Measurements from ENCODE around the gene ERC2.

DNA sequence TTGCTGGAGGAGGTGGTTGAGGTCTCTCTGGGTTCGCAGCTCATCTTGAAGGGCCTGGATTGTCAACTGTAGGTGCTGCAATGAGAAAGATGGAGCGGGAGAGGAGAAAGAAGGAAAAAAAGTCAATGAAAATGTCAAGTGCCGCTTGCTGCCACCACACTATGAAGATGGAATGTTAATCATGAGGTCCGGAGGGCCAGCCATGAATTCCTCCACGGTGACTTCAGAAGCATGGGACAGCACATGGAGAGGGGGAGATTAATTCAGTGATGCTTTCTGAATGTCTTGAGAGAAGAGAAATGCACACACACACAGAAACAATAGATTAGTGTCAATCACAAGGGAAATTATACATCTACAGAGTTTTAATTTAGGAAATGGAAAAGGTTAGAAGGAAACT is 171.9 kb downstream of the ERC2 start:
- TF ChIP-seq, protein P1, sequence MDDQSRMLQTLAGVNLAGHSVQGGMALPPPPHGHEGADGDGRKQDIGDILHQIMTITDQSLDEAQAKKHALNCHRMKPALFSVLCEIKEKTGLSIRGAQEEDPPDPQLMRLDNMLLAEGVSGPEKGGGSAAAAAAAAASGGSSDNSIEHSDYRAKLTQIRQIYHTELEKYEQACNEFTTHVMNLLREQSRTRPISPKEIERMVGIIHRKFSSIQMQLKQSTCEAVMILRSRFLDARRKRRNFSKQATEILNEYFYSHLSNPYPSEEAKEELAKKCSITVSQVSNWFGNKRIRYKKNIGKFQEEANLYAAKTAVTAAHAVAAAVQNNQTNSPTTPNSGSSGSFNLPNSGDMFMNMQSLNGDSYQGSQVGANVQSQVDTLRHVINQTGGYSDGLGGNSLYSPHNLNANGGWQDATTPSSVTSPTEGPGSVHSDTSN (CRISPR knock-in tag; IDR thresholded peaks at IDR 0.05): no peak
- TF ChIP-seq ZNF561 (tag by site-specific recombination; IDR thresholded peaks at IDR 0.05; ENCODE audit: borderline replicate concordance) (no peak), ZNF777 (tag by site-specific recombination; IDR thresholded peaks at IDR 0.05; ENCODE audit: borderline replicate concordance) (no peak), ZNF266 (tag by site-specific recombination; IDR thresholded peaks at IDR 0.05; ENCODE audit: low read depth) (no peak), ZNF660 (tag by site-specific recombination; IDR thresholded peaks at IDR 0.05) (no peak), SCRT1 (tag by site-specific recombination; IDR thresholded peaks at IDR 0.05; ENCODE audit: borderline replicate concordance) (no peak), KLF16 (tag by site-specific recombination; IDR thresholded peaks at IDR 0.05) (no peak), ZNF114 (tag by site-specific recombination; IDR thresholded peaks at IDR 0.05) (no peak), ZNF350 (tag by site-specific recombination; IDR thresholded peaks at IDR 0.05) (no peak)
- TF ChIP-seq, protein P2, sequence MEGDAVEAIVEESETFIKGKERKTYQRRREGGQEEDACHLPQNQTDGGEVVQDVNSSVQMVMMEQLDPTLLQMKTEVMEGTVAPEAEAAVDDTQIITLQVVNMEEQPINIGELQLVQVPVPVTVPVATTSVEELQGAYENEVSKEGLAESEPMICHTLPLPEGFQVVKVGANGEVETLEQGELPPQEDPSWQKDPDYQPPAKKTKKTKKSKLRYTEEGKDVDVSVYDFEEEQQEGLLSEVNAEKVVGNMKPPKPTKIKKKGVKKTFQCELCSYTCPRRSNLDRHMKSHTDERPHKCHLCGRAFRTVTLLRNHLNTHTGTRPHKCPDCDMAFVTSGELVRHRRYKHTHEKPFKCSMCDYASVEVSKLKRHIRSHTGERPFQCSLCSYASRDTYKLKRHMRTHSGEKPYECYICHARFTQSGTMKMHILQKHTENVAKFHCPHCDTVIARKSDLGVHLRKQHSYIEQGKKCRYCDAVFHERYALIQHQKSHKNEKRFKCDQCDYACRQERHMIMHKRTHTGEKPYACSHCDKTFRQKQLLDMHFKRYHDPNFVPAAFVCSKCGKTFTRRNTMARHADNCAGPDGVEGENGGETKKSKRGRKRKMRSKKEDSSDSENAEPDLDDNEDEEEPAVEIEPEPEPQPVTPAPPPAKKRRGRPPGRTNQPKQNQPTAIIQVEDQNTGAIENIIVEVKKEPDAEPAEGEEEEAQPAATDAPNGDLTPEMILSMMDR (tag by site-specific recombination; IDR thresholded peaks at IDR 0.05): no peak
- TF ChIP-seq, protein P3, sequence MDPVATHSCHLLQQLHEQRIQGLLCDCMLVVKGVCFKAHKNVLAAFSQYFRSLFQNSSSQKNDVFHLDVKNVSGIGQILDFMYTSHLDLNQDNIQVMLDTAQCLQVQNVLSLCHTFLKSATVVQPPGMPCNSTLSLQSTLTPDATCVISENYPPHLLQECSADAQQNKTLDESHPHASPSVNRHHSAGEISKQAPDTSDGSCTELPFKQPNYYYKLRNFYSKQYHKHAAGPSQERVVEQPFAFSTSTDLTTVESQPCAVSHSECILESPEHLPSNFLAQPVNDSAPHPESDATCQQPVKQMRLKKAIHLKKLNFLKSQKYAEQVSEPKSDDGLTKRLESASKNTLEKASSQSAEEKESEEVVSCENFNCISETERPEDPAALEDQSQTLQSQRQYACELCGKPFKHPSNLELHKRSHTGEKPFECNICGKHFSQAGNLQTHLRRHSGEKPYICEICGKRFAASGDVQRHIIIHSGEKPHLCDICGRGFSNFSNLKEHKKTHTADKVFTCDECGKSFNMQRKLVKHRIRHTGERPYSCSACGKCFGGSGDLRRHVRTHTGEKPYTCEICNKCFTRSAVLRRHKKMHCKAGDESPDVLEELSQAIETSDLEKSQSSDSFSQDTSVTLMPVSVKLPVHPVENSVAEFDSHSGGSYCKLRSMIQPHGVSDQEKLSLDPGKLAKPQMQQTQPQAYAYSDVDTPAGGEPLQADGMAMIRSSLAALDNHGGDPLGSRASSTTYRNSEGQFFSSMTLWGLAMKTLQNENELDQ (tag by site-specific recombination; IDR thresholded peaks at IDR 0.05; ENCODE audit: low read depth): no peak
- TF ChIP-seq, protein P4, sequence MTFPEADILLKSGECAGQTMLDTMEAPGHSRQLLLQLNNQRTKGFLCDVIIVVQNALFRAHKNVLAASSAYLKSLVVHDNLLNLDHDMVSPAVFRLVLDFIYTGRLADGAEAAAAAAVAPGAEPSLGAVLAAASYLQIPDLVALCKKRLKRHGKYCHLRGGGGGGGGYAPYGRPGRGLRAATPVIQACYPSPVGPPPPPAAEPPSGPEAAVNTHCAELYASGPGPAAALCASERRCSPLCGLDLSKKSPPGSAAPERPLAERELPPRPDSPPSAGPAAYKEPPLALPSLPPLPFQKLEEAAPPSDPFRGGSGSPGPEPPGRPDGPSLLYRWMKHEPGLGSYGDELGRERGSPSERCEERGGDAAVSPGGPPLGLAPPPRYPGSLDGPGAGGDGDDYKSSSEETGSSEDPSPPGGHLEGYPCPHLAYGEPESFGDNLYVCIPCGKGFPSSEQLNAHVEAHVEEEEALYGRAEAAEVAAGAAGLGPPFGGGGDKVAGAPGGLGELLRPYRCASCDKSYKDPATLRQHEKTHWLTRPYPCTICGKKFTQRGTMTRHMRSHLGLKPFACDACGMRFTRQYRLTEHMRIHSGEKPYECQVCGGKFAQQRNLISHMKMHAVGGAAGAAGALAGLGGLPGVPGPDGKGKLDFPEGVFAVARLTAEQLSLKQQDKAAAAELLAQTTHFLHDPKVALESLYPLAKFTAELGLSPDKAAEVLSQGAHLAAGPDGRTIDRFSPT (tag by site-specific recombination; IDR thresholded peaks at IDR 0.05): no peak

Data from HEK293 (cell line).